HFFc6 (cell line): ENCODE data around the gene CUX1. TPM values are rescaled to one million over a fixed set of nuclear protein-coding genes. Genes with fewer than 3 reads are reported as not detected.

Experiments used
- DNase-seq: peaks from one replicate; pipeline ENCODE4 v3.0.0-alpha.2; 2018
- H3K27ac Mint-ChIP-seq: 2 replicates; pipeline ENCODE4 v1.8.0; 2020; ENCODE audit warnings: mild to moderate bottlenecking, mixed read lengths
- H3K27me3 Mint-ChIP-seq: 2 replicates; pipeline ENCODE4 v1.8.0; 2021; ENCODE audit warnings: mild to moderate bottlenecking, moderate library complexity, mixed read lengths; ENCODE audit not compliant: insufficient read depth
- H3K36me3 Mint-ChIP-seq: 2 replicates; pipeline ENCODE4 v1.8.0; 2021; ENCODE audit warnings: low read depth, mixed read lengths
- H3K4me1 Mint-ChIP-seq: 2 replicates; pipeline ENCODE4 v1.8.0; 2020; ENCODE audit warnings: low read depth, mixed read lengths
- H3K4me3 Mint-ChIP-seq: 2 replicates; pipeline ENCODE4 v1.8.0; 2020; ENCODE audit warnings: mild to moderate bottlenecking, moderate library complexity, mixed read lengths
- H3K9me3 Mint-ChIP-seq: 2 replicates; pipeline ENCODE4 v1.8.0; 2020; ENCODE audit warnings: mild to moderate bottlenecking, mixed read lengths
- total RNA-seq, 6 experiments: library from RNA; stranded (reverse); fragmentation: NEBNext Ultra II Directional; extraction: Animal tissue kit (Norgen Biotek cat#: 25700); gene quantifications; 2 replicates in 1 of 6; 3 replicates in 5 of 6; pipeline ENCODE4 v1.2.3, GENCODE V29; 2021
- TF ChIP-seq, protein P1 (sequence below): fragments of 200-600 bp; sonication (generic); IDR thresholded peaks from 2 replicates; pipeline ENCODE4 v1.5.0; 2021; ENCODE audit warnings: antibody characterized with exemption, mild to moderate bottlenecking

The CUX1 gene
- total RNA-seq, 6 experiments from 2014 or later: 46.9 to 64.2 (median 51.6) TPM

DNA sequence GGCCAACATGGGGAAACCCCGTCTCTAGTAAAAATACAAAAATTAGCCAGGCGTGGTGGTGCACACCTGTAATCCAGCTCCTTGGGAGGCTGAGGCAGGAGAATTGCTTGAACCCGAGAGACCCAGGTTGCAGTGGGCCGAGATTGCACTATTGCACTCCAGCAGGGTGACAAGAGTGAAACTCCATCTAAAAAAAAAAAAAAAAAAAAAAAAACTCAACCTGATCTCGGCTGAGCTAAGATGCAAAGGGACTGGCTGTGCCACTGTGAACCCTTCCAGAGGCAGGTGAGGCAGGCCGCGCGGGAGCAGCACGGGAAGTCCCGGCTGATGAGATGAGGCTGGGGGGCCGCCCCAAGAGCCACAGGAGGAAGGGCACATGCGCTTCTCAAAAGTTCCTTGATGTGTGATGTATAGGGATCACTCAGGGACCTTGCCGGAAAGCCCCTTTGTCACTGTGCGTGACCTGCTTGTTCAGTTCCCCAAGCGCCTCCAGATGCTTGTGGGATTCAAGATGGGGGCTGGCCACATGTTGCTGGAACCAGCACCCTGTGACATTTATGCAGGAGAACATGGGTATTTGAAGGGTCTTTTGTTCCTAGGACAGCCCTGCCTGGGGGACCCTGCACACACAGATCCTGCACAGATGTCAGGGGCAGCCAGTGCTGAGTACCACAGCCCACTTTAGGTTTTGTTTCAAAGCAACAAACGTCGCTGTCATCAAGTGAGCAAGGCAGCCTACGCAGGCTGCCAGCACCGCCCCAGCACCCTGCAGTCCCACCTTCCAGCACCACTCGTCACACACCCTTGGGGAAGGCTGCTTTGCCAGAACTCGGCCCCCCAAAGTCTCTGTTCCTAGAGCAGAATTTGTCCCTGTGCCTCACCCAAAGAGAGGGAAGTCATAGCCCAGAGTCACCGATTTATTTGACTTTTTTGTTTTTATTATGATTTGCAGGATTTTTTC, 394.4 kb downstream of the CUX1 start:
- Mint-ChIP-seq H3K27me3 (peaks cover 2% of the 10 kb centered on the region; the same call in 1 of the 2 replicates), H3K27ac (no peak overlapping the region), H3K4me3 (no peak overlapping the region), H3K4me1 (no peaks in the 10 kb centered on the region), H3K9me3 (no peaks in the 10 kb centered on the region), H3K36me3 (peaks cover 6% of the 10 kb centered on the region; the same call in 1 of the 2 replicates)
- no peak for DNase-seq
- TF ChIP-seq, protein P1, sequence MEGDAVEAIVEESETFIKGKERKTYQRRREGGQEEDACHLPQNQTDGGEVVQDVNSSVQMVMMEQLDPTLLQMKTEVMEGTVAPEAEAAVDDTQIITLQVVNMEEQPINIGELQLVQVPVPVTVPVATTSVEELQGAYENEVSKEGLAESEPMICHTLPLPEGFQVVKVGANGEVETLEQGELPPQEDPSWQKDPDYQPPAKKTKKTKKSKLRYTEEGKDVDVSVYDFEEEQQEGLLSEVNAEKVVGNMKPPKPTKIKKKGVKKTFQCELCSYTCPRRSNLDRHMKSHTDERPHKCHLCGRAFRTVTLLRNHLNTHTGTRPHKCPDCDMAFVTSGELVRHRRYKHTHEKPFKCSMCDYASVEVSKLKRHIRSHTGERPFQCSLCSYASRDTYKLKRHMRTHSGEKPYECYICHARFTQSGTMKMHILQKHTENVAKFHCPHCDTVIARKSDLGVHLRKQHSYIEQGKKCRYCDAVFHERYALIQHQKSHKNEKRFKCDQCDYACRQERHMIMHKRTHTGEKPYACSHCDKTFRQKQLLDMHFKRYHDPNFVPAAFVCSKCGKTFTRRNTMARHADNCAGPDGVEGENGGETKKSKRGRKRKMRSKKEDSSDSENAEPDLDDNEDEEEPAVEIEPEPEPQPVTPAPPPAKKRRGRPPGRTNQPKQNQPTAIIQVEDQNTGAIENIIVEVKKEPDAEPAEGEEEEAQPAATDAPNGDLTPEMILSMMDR: no peak

DNA sequence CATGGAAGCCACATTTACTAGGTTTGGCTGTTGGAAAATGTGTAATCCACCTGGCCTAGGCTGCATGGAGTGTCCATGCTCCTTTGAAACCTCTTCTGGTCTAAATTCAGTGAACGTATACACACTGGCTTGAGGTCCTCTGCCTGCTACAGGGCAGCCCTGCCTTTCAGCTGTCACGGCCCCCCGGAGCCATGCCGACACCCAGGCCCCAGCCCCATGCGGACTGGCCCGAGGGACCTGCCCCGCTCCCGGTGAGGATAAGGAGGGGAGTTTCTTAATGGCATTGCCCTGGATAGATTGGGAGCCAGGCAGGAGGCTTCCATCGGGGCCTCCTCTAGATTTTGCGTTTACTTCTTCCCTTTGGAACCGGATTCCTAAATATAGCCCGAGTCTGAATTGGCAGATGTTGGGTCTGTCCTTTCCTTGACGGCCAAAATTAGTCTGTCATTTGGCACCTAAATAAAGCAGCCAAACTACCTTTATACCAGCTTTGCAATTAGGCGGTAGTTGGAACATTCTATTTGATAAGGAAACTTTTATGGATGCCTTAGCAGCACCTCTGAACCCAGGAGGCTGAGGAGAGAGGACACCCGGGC, 397.1 kb downstream of the CUX1 start:
- Mint-ChIP-seq H3K9me3 (no peaks in the 10 kb centered on the region), H3K36me3 (peaks cover 6% of the 10 kb centered on the region; the same call in 1 of the 2 replicates), H3K27me3 (peaks cover 2% of the 10 kb centered on the region; the same call in 1 of the 2 replicates), H3K4me1 (no peaks in the 10 kb centered on the region), H3K27ac (no peak overlapping the region), H3K4me3 (no peak overlapping the region)
- DNase-seq: no peak
- TF ChIP-seq, protein P1: no peak

DNA sequence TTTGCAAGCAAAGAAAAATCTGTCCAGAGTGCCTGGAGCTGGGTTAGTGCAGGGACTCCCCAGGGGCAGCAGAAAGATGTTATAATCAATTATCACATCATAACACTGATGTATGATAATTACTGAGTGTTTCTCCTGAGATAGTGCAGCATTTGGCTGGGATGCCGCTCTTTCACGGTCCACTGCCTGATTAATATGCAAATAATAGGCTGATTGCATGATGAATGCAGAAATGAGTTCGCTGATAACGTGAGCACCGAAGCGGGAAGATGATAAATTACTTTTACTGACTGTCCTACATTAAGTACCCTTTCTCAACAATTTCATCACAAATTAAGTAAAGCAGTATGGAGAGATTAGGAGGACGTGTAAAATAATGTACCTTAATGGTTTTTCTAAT, 397.8 kb downstream of the CUX1 start:
- Mint-ChIP-seq H3K4me1 (no peaks in the 10 kb centered on the region), H3K27me3 (peaks cover 2% of the 10 kb centered on the region; the same call in 1 of the 2 replicates), H3K36me3 (peaks cover 6% of the 10 kb centered on the region; the same call in 1 of the 2 replicates), H3K27ac (no peak overlapping the region), H3K4me3 (no peak overlapping the region), H3K9me3 (no peaks in the 10 kb centered on the region)
- DNase-seq: no peak
- TF ChIP-seq, protein P1: no peak

DNA sequence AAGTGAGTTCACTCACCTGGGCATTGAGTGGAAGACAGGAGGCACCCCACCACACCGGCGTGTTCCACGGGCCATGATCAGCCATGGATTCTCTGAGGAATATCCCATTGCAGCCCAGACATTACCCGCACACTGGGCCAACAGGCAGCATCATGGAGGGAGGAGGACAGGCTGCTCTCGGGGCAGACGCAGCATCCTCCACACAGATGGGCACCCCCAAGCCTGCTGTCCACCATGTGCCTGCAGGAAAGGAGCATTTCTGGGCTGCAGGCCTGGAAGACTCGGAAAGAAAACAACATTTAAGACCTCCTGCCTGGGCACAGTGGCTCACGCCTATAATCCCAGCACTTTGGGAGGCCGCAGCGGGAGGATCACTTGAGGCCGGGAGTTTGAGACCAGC, 398.3 kb downstream of the CUX1 start:
- no peak overlapping the region for H3K27ac Mint-ChIP-seq
- no peaks in the 10 kb centered on the region for H3K9me3 Mint-ChIP-seq
- TF ChIP-seq, protein P1: no peak
- H3K27me3 Mint-ChIP-seq: peaks cover 2% of the 10 kb centered on the region; the same call in 1 of the 2 replicates
- peaks cover 6% of the 10 kb centered on the region; the same call in 1 of the 2 replicates for H3K36me3 Mint-ChIP-seq
- no peak overlapping the region for H3K4me3 Mint-ChIP-seq
- DNase-seq: no peak
- H3K4me1 Mint-ChIP-seq: peaks cover under 1% of the 10 kb centered on the region

DNA sequence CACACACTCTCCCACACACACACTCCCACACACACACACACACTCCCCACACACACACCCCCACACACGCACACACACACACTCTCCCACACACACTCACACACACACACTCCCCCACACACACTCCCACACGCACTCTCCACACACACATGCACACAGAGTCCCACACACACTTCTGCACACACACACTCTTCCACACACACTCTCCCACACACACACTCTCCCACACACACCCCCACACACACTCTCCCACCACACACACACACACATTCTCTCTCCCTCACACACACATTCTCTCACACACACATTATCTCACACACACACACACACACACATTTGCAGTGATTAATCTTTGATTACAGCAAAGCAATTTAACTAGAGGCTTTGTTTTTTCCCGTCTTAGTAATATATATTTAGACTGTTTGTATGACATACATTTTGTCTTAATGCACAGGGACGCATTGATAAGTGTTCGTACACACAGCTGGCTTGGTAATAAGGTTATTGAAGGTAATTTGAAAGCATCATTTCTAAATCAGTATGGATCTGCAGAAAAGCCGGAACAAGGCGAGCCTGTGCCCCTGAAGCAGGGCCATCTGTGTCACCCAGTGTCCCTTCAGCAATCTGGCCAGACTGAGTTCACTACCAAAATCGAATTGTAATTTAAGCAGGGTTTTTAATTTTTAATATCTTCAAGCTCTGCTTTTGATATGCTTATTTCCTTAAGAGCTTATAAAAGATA, 399.3 kb downstream of the CUX1 start:
- no peak overlapping the region for H3K27ac Mint-ChIP-seq
- TF ChIP-seq, protein P1: no peak
- H3K4me1 Mint-ChIP-seq: peaks cover 11% of the 10 kb centered on the region
- H3K27me3 Mint-ChIP-seq: no peaks in the 10 kb centered on the region; the same call in 1 of the 2 replicates
- no peak overlapping the region for H3K4me3 Mint-ChIP-seq
- no peaks in the 10 kb centered on the region for H3K9me3 Mint-ChIP-seq
- 0 out of 2 replicates have a peak, but pooled peaks cover 6% of the 10 kb centered on the region for H3K36me3 Mint-ChIP-seq
- DNase-seq: no peak
